K562 (cell line): ENCODE measurements around the gene MICU1. TPM values are rescaled to one million over a fixed set of nuclear protein-coding genes. Genes with fewer than 3 reads are reported as not detected.

ENCODE experiments used
- BHLHE40 ChIP-seq: IDR thresholded peaks from 2 replicates; pipeline ENCODE4 v1.6.1; 2011; ENCODE audit warnings: low read length, improper control_type of control experiment
- CBFA2T3 ChIP-seq: fragments of 450-650 bp; IDR thresholded peaks from 2 replicates; pipeline ENCODE4 v1.6.1; 2017
- CHAMP1 ChIP-seq: fragments of 450-650 bp; IDR thresholded peaks from 2 replicates; pipeline ENCODE4 v1.6.1; 2016; ENCODE audit warnings: mild to moderate bottlenecking
- EP400 ChIP-seq: fragments of 450-650 bp; IDR thresholded peaks from 2 replicates; pipeline ENCODE4 v1.6.1; 2017; ENCODE audit warnings: antibody characterized with exemption, mild to moderate bottlenecking, moderate library complexity
- NR4A1 ChIP-seq, 2 experiments: fragments of 250-450 bp in 1 of 2; fragments of 450-650 bp in 1 of 2; sonication (Bioruptor Pico) in 1 of 2; IDR thresholded peaks; 2 replicates each; pipeline versions ENCODE4 v1.4.0 to v1.6.1; 2016 to 2020; ENCODE audit warnings: mild to moderate bottlenecking in 2 of 2, missing compliant biosample characterization in 1 of 2, missing genetic modification characterization in 1 of 2, moderate library complexity in 1 of 2
- SMC3 ChIP-seq: conservative IDR thresholded peaks from 2 replicates; pipeline ENCODE4 v1.6.1; 2011; ENCODE audit warnings: low read depth, low read length, improper control_type of control experiment; ENCODE audit not compliant: insufficient read depth
- TCF3 ChIP-seq: sonication (generic); formaldehyde crosslinking; IDR thresholded peaks from 2 replicates; pipeline ENCODE4 v1.4.0; 2020; ENCODE audit warnings: mild to moderate bottlenecking, missing genetic modification reagents
- TRIM25 ChIP-seq: fragments of 450-650 bp; IDR thresholded peaks from 2 replicates; pipeline ENCODE4 v1.7.0; 2016; ENCODE audit warnings: borderline replicate concordance
- WHSC1 ChIP-seq: IDR thresholded peaks from one replicate; pipeline ENCODE4 v1.6.1; 2012; ENCODE audit warnings: low read length, control low read depth, inconsistent platforms
- ZC3H11A ChIP-seq: IDR thresholded peaks from 2 replicates; pipeline ENCODE4 v1.6.1; 2012; ENCODE audit warnings: low read depth, low read length, improper control_type of control experiment
- ZKSCAN8 ChIP-seq: fragments of 200-800 bp; sonication (Bioruptor generic); IDR thresholded peaks from 2 replicates; pipeline ENCODE4 v1.6.1; 2016; ENCODE audit warnings: missing genetic modification characterization, missing compliant biosample characterization
- ZNF134 ChIP-seq: fragments of 250-450 bp; sonication (Bioruptor Pico); conservative IDR thresholded peaks from 2 replicates; pipeline ENCODE4 v1.4.0; 2020
- ZNF324 ChIP-seq: fragments of 250-450 bp; sonication (Bioruptor Pico); IDR thresholded peaks from 2 replicates; pipeline ENCODE4 v1.4.0; 2020; ENCODE audit warnings: mild to moderate bottlenecking
- ZNF445 ChIP-seq: fragments of 250-450 bp; sonication (Bioruptor Pico); IDR thresholded peaks from 2 replicates; pipeline ENCODE4 v1.4.0; 2020; ENCODE audit warnings: low read depth, mild to moderate bottlenecking, moderate library complexity
- ZNF609 ChIP-seq: sonication (generic); formaldehyde crosslinking; IDR thresholded peaks from 2 replicates; pipeline ENCODE4 v1.8.1; 2023; ENCODE audit warnings: missing genetic modification reagents, mild to moderate bottlenecking, borderline replicate concordance
- ZNF740 ChIP-seq, 3 experiments: fragments of 200-800 bp in 1 of 3; sonication (Bioruptor generic) in 1 of 3; sonication (generic) in 1 of 3; formaldehyde crosslinking in 1 of 3; IDR thresholded peaks; 2 replicates each; pipeline versions ENCODE4 v1.6.1 to v1.8.0; 2016 to 2022; ENCODE audit warnings: mild to moderate bottlenecking in 2 of 3, missing compliant biosample characterization in 2 of 3, missing genetic modification characterization in 2 of 3, missing genetic modification reagents in 1 of 3
- polyA plus RNA-seq, 8 experiments: library from polyadenylated mRNA; depleted of rRNA in 4 of 8; stranded (reverse) in 5 of 8; unstranded in 3 of 8; fragments of >200 nt; fragmentation: Nextera tagmentation in 2 of 8; fragmentation: Illumina TruSeq in 1 of 8; extraction: Ambion mirVana in 2 of 8; extraction: Trizol in 1 of 8; gene quantifications; 2 replicates each; pipeline versions ENCODE4 v1.2.1 to v1.2.3, GENCODE V29; 2011 to 2014; ENCODE audit warnings: inconsistent platforms in 1 of 8, missing spikeins in 1 of 8
- total RNA-seq, 7 experiments: library from RNA; depleted of rRNA in 6 of 7; stranded (reverse); fragments of >200 nt in 6 of 7; fragmentation: Illumina TruSeq in 2 of 7; extraction: Trizol in 2 of 7; gene quantifications; 2 replicates each; pipeline versions ENCODE4 v1.2.1 to v1.2.3, GENCODE V29; 2011 to 2021; ENCODE audit warnings: low replicate concordance in 1 of 7

MICU1 gene
- total and polyA plus RNA-seq, 9 of the 15 experiments (the other 6 are each of a cell fraction or from before 2014, with no cell fraction given) = 29.3 to 76.8 (median 48.4) TPM

GRCh38 chr10:72625608-72626443, at the start of gene MICU1 (continued):
- TF ChIP-seq ZNF609 (CRISPR knock-in tag) (no peak; the same call in 1 of the 2 replicates), TCF3 (no peak), WHSC1 (no peak), ZC3H11A (no peak; the same call in 1 of the 2 replicates), ZNF134 (CRISPR knock-in tag) (no peak), ZNF324 (CRISPR knock-in tag) (0 out of 2 replicates have a peak, but pooled peaks have one; percentile 41), TRIM25 (no peak), ZKSCAN8 (CRISPR knock-in tag) (no peak), SMC3 (no peak), CBFA2T3 (no peak), CHAMP1 (no peak), EP400 (peak; percentile 83), ZNF740 (CRISPR knock-in tag; IDR thresholded peaks at IDR 0.05) (no peak), ZNF740 (tag; IDR thresholded peaks at IDR 0.05) (peak in 1 of 2 experiments; percentile 49; a peak in 1 of 4 replicates), ZNF445 (no peak), NR4A1 (CRISPR knock-in tag; IDR thresholded peaks at IDR 0.05) (peak; percentile 62; the same call in 1 of the 2 replicates), NR4A1 (tag; IDR thresholded peaks at IDR 0.05) (no peak), BHLHE40 (peak; percentile 99)
